ENCODE measurements around the gene VEGFD. TPM values are rescaled to one million over a fixed set of nuclear protein-coding genes. Genes with fewer than 3 reads are reported as not detected.

VEGFD gene, protein sequence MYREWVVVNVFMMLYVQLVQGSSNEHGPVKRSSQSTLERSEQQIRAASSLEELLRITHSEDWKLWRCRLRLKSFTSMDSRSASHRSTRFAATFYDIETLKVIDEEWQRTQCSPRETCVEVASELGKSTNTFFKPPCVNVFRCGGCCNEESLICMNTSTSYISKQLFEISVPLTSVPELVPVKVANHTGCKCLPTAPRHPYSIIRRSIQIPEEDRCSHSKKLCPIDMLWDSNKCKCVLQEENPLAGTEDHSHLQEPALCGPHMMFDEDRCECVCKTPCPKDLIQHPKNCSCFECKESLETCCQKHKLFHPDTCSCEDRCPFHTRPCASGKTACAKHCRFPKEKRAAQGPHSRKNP
- not detected in 2 replicates for total RNA-seq

DNA sequence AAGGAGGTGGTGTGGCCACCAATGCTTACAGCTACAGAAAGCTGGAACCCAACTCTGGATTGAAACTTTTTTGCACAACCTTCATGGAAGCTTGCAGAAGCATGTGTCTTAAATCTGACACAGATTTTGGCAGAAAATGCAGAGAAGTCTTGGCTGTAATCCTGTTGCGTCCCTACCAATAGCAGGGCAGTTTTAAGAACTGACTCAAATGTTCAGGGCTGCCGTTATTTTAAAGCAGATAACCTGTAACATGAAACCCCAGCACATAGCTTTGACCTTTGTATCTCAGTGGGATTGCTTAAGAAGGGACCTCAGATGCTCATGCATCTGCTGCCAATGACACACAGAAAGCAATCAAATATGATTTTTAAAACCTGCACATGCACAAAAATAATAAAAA is at the start of gene VEGFD:
VEGFD (minus strand) TSS at position 110 of the 400 bp plus-strand sequence. CDS start 467 bp downstream, outside the sequence.
- intact Hi-C loops (cut with micrococcal nuclease) = no loop called here

DNA sequence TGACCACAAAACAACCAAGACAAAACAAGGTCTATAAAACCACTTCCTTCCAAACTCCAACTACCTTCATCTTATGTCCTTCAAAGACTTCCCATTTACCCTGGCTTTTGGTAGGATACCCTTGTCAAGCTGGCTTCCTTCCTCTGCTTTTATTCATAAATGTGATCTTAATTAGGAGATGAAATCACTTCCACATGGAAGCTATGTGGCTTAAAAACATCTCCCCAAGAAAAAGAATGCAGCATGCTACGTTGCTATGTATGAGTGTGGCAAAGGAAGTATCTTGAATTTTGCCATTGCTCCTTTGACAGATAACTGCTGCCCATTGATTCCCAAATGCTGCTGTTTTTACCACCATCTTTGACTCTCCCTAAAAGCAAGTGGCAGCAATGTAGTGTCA is 46.4 kb upstream of the VEGFD start:
- intact Hi-C loops (cut with micrococcal nuclease) = no loop called here

DNA sequence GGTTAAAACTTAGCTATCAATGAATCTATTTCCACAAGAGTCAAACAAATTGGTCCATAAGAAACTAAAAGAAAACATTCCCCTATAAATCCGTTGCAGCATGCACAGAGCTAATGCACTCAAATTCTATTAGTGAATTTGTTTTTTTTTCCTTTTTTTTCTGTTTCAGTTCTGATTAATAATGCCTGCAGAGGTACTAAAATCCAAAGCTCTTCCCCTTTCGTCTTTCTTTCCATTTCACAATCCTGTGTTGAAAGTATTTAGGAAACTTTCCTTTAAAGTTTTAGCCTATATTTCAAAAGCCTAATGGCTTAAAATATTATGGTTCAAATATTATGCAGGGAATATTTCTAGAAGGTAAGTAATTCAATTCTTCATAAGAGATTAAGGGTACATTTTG is 45.9 kb upstream of the VEGFD start:
- intact Hi-C loops (cut with micrococcal nuclease) = no loop called here

DNA sequence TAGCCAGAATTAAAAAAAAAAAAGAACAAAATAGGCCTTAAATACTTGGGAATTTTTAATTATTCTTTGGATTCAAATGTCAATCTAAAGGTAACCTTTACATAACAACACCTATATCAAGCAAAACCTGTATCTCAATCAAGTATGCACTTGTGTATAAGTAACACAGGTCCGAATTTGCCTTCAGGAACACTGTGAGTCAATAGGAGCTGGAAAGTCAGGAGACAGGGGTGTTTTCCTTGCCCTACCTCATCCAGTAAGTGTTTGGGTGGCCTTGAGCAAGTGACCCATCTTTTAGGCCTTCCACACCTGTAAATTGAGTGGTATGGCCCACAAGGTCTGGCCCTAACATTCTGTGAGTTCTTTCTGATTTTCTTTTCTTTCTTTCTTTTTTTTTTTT is 40.8 kb upstream of the VEGFD start:
- intact Hi-C loops (cut with micrococcal nuclease) = no loop called here

DNA sequence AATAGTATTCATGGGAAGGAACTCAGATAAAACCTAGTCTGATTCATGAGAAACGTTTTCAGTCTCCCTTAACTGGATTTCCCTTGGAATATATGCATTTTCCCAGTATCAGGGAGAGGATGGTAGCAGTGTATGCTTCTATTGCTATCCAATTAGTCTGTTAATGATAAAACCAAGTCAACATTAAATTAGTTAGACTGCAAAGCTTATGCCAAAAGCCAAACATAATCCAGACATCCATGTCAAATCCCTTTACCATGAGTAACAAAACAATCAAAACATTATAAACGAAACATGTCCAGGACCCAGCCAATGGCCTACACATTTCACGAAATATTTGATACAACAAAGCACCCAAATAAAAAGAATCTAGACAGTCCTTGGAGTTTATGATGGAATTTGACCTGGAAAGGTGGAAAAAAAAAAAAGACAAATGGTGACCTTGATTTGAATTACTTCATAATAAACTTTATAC is 34.5 kb upstream of the VEGFD start:
- intact Hi-C loops (cut with micrococcal nuclease) = no loop called here

DNA sequence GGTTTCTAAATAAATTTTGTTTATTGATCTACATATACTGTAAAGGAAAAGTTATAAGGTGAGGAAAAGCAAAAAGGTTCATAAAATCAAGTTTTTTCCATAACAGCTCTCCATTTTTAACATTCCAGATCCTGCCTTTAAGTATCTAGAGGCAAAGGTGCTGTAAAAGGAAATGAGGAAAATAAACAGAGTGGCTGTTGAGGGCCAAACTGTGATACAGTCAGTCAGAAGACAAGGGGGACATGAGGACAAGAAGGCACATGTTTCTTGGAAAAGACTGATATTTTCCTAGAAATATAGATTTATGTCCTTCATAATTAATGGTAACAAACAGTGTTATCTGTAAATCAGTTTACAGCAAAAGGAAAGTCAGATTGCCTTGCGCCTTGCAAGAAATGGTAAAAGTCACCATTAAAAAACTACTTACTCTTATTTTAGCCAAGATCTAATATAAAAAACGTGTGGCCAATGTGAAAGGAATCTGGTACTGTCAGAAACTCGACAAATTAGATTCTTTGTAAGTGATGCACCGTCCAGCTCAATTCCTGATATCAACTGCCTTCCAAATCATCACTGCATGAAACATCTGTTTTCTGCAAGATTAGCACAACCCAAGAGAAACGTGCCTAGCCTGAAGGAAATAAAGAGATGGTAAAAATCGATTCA is 34.0 kb upstream of the VEGFD start:
- intact Hi-C loops (cut with micrococcal nuclease) = no loop called here

DNA sequence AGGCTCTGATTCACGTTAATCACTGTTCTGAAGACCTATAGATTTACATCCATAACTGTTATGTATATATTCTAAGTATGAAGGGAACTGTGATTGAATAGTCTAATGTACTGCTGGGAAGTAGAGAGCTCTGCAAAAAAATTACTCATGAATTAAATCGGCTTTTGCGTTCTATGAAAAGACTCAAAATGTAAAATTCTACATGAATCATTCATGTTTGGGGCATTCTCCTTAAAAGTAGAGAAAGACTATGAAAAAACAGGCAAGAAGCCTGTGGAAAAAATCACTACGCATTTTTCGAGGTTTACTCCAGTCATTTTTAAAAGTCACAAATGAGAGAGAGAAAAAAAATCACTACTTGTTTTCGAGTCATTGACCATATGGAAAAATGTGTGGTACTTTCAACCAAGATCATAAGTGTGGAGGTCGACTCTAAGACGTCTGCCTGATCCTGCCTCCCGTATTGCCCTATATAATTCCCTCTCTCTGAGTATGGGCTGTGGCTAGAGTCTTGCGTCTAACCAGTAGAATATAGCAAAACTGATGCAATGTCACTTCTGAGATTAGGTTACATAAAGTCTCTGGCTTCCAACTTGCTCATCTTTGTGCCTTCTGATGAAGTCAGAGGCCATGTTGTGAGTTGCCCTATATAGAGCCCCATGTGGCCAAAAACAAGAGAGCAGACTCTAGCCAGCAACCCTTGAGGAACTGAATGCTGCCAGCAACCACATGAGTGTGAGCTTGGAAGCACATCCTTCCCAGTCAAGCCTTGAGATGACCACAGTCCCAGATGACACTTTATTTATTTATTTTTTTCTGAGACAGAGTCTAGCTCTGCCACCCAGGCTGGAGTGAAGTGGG is 32.1 kb upstream of the VEGFD start:
- intact Hi-C loops (cut with micrococcal nuclease) = no loop called here

DNA sequence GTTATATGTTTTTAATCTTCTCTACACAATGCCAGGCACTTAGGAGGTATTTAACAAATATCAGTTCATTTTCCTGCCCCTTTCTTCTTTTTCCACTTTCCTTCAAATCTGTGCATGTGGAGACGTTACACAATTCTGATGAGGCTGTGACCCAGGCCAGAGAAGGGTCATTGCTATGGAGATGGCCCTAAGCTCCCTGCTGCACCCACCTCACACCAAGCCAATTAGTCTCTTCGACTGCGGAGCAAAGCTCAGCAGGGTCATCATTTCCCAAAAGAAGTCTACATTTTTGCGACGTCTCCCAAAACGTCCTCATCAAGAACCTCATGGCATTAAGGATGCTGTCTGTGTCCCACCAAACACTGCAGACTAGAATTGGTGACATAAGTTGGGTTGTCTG is 28.9 kb upstream of the VEGFD start:
- intact Hi-C loops (cut with micrococcal nuclease) = no loop called here

DNA sequence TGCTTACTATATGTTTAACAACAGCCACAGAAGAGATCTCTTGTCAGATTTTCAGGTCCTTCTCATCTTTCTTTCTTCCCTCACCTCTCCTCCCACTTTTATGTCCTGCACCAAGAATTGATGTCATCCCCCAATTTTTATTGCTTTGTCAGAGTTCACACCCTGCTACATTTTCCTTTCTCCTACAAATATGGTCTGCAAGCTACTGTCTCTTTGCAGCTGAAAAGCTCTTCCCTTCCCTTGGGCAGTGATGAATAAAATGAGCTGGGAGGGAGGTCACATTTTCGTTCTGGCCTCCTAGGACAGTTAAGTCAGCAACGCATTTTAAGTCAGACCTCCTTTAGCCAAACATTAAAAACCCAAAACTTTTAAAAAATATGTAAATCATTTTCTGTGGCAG is 26.7 kb upstream of the VEGFD start:
- intact Hi-C loops (cut with micrococcal nuclease) = no loop called here

DNA sequence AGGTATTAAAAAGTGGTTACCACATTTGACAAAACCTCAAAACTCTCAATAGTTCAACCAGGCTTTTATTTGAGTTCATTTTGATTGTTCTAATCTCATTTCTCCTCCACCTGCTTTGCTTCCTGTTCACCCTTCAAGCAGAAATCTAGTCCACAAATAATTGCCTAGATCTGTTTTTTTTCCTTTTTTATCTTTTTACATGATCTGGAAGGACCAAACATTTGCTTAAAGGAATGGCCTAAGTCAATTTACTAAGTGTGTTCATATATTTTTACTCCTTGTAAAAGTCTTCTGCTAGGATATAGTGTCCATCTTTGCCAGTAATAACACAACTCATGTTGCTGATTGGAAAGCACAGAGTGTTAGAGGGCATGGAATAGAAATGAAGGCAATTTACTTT is 26.2 kb upstream of the VEGFD start:
- intact Hi-C loops (cut with micrococcal nuclease) = no loop called here

DNA sequence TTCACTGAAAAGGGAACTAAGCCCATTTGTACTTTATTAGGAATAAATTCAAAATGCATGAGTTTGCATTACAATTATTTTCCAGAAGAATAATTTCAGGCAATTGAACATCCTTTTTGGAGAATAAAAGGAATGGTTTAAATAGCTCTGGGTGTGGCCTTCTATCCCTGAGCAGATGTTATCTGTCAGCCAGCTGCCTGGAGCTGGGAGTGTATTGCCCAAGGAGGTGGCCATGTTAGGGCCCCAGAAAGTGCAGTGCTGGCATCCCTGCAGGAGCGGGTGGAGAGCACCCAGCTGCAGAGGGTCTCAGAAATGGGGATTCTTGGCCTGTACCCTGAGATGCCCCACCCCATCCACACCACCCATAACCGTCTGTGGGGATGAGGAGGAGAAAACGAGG is 21.6 kb upstream of the VEGFD start:
- intact Hi-C loops (cut with micrococcal nuclease) = no loop called here

DNA sequence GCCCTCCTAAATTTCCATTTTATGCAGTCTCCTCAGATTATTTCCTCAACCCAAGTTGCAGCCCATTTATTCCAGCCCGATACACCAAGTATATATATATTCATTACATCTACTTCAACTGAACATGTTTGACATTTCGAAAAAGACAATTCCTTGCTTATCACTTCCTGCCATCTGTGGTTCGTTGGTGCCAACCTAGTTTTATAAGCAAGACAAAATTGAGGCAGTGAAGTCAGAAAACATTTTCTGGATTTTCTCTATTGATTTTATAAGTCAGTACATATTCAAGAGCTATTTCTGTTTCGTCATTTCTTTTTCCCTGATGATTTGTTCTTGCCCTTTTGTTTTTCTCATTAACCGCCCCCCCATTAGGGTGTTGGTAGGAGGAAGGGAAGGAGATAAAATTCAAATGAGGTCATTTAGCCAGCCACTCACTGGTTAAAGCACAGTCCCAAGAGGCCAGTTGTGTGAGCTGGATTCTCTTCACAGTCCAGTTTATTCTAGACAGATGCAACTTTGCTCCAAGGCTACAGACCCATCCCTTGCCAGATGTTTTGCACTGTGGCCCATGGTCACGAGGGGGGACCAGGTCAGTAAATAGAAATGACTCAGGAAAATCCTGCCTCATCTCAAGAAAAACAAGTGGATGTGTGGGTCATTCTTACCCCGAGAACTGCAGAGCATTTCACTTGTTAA is 20.3 kb upstream of the VEGFD start:
- intact Hi-C loops (cut with micrococcal nuclease) = no loop called here

DNA sequence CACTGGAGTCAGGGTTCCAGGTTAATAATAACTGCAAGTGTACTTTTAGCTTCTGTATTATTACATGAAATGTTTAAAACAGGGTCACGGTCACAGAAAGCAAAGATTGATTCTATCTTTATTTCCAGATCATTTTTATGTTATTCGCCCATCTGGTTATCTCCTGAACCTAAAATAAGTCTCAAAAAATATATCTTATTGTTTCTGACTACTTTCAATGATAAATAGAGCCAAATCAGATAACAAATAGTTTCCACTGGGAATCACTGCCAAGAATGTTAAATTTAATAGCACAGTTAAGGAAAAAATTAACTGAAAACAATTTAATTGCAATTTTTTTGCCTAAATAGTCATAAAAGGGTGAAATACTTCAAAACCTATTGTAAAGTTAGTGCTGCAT is 17.2 kb upstream of the VEGFD start:
- intact Hi-C loops (cut with micrococcal nuclease) = no loop called here

DNA sequence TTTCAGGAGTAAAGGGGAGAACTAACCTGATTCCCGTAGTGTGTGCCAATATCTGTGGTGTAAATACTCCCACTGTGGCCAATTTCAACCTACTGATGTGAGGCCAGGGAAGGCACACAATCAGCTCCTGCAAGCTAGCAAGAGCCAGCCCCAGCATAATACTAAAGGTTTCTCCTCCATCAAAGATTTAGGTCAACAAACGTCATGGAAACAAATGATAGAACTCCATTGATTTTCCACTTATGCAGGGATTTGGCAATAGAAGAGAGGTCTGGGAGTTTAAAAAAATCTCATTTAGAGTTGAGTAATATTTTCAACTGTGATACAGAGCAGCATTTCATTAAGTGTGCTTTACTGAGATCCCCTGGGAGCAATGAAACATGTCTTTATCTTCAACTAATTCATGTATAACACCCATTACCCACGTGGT is 15.8 kb upstream of the VEGFD start:
- intact Hi-C loops (cut with micrococcal nuclease) = no loop called here

DNA sequence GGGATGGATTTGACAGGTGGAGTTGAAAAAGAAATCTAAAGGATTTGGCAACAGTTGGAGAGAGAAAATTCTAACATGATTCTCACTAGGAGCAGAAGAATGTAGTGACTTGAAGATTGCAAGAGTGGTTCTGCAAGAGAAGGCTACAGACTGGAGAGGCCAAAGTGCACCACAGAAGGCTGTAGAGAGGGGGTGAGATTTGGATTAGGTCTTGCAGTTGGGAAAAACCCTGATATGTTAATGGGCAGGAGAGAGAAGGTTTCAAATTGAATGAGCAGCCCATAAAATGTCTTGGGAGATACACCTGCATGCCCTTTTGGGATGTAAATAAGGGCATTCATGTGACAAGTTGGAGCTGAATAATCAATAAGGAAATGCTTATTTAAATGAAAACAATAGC is 14.7 kb upstream of the VEGFD start:
- intact Hi-C loops (cut with micrococcal nuclease) = no loop called here

DNA sequence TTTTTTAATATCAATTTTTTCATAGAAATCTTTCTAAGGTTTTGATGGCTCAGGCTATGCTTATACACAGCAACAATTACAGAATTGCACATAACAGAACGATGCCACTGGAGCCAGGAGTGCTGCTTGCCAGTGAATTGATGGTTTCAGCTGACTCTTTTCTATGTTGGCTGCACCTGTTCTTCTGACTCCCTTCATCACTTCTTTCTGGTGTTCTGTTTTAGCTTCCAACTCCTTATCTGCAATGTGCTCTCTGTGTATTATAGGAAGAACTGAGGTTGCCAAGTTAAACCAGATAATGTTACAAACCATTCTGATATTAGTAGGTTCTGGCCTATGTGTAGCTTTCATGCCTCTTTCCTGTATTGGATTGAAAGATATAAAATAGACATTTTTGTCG is 11.6 kb upstream of the VEGFD start:
- intact Hi-C loops (cut with micrococcal nuclease) = no loop called here

DNA sequence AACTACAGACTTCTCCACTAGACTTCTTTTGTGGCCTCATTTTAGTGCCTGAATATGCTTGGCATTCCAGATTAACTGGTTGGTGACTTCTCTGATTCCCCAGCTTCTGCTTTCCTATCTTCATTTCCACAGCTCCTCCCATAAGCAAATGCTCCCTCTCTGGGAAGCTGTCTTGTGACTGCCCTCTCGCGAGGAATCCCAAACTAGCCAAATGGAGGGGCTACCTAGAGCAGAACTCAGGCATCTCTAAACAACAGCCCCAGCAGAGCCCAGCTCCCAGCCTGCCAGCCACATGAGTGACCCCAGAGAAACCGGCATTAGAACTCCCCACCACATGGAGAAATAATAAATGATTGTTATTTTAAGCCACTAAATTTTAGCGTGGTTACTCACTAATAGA is 7.6 kb upstream of the VEGFD start:
- intact Hi-C loops (cut with micrococcal nuclease) = no loop called here

DNA sequence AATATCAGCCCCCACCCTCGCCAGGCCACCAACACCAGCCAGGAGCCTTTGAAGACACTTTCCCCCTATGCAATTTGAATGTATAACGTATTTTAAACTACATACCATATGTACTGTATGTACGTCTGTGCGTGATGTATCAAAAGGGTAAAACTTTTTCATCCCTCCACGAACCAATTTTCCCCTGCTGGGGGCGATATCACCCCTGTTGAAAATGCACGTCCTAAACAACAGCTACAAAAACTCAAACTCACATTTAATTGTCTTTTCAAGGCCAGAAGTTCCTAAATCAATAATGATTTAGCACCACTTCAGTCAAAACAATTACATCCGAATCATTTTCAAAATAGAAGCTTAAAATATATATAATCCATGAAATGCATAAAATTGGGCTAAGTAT is 1.4 kb downstream of the VEGFD start:
- intact Hi-C loops (cut with micrococcal nuclease) = no loop called here

DNA sequence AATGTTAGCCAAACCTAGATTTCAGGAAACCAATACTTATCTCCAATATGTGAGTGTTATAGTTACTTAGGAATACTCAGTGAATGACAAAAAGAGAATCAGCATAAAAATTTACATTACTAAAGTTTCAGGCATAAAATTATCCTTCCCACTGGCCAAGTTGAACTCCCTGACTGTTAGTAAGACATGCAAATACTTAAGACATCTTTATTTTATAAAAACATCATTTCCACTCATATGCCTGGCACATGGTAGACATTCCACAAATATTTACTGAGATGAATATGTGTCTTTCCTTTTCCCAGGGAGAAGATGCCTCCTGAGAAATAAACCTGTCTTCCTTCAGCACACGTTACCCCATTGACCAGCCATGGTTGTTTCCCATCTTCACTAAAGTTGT is 7.3 kb downstream of the VEGFD start:
- intact Hi-C loops (cut with micrococcal nuclease) = no loop called here

DNA sequence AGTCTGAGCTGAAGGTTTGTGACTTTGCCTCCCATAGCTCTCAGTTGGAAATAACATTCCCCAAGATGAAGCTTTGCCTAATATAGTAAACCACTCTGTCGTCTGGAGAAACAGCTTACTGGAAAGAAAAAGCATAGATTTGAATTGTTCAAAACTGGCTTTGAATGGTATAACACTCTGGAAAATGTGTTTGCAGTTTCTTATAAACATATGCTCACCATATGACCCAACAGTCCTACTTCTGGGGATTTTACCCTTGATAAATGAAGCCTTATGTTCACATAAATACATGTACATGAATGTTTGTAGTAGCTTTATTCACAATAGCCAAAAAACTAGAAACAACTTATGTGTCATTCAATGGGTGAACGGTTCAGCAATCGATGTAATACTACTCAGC is 10.2 kb downstream of the VEGFD start:
- intact Hi-C loops (cut with micrococcal nuclease) = no loop called here

All from T-helper 2 cell treated with Interferon-gamma antibody and Interleukin-4, amounts not matched to agents 100 ng/mL and 5 ng/mL, for 36 hours (primary cell).